ENCODE measurements around the gene EHBP1.

EHBP1 gene

GRCh38 chr2:62894966-62895631 is 189.6 kb downstream of the EHBP1 start:
- no peak for DNase-seq (ENCODE audit: extremely low read depth, low read depth)
- TF ChIP-seq CTCF (IDR thresholded peaks at IDR 0.05; ENCODE audit: low read depth, low read length, missing control alignments): no peak

GRCh38 chr2:62895632-62896009 is 190.1 kb downstream of the EHBP1 start:
- no peak for TF ChIP-seq CTCF (IDR thresholded peaks at IDR 0.05; ENCODE audit: low read depth, low read length, missing control alignments)
- no peak for DNase-seq (ENCODE audit: extremely low read depth, low read depth)
- H3K4me3 ChIP-seq (replicated peaks; ENCODE audit: low read depth, low read length): no peak overlapping the region

More at GRCh38 chr2:62894966-62895631, 189.6 kb downstream of the EHBP1 start:
- no peak overlapping the region for H3K4me3 ChIP-seq (replicated peaks; ENCODE audit: low read depth, low read length)

GRCh38 chr2:62897187-62897827 is 191.8 kb downstream of the EHBP1 start:
- TF ChIP-seq CTCF (IDR thresholded peaks at IDR 0.05; ENCODE audit: low read depth, low read length, missing control alignments): no peak
- no peak overlapping the region for H3K4me3 ChIP-seq (replicated peaks; ENCODE audit: low read depth, low read length)
- DNase-seq (ENCODE audit: extremely low read depth, low read depth): no peak

GRCh38 chr2:62904344-62904743 is 198.8 kb downstream of the EHBP1 start:
- DNase-seq (ENCODE audit: extremely low read depth, low read depth): no peak
- TF ChIP-seq CTCF (IDR thresholded peaks at IDR 0.05; ENCODE audit: low read depth, low read length, missing control alignments): no peak
- no peak overlapping the region for H3K4me3 ChIP-seq (replicated peaks; ENCODE audit: low read depth, low read length)

GRCh38 chr2:62908145-62908544 is 202.6 kb downstream of the EHBP1 start:
- no peak for DNase-seq (ENCODE audit: extremely low read depth, low read depth)
- no peak for TF ChIP-seq CTCF (IDR thresholded peaks at IDR 0.05; ENCODE audit: low read depth, low read length, missing control alignments)
- no peak overlapping the region for H3K4me3 ChIP-seq (replicated peaks; ENCODE audit: low read depth, low read length)

GRCh38 chr2:62913311-62913710 is 207.8 kb downstream of the EHBP1 start:
- H3K4me3 ChIP-seq (replicated peaks; ENCODE audit: low read depth, low read length): no peak overlapping the region
- no peak for DNase-seq (ENCODE audit: extremely low read depth, low read depth)
- no peak for TF ChIP-seq CTCF (IDR thresholded peaks at IDR 0.05; ENCODE audit: low read depth, low read length, missing control alignments)

All from HFF-Myc (cell line).